HepG2 (cell line): ENCODE measurements around the gene ZNF626.

ENCODE experiments used
- SAFB2 ChIP-seq: sonication (generic); formaldehyde crosslinking; IDR thresholded peaks from 2 replicates; pipeline ENCODE4 v1.5.1; 2020; ENCODE audit warnings: missing genetic modification reagents, low read depth, mild to moderate bottlenecking, borderline replicate concordance
- TAF15 ChIP-seq: fragments of 200-400 bp; formaldehyde crosslinking; IDR thresholded peaks from one replicate; pipeline ENCODE4 v1.6.1; 2018; ENCODE audit warnings: mild to moderate bottlenecking, low read depth, low read length; ENCODE audit not compliant: poor library complexity, severe bottlenecking
- ZFP62 ChIP-seq: sonication (generic); formaldehyde crosslinking; IDR thresholded peaks from 2 replicates; pipeline ENCODE4 v1.4.0; 2020; ENCODE audit warnings: missing genetic modification reagents
- TF ChIP-seq, protein P1 (sequence below): sonication (generic); formaldehyde crosslinking; IDR thresholded peaks from 2 replicates; pipeline ENCODE4 v1.4.0; 2020; ENCODE audit warnings: missing genetic modification reagents
- TF ChIP-seq, protein P2 (sequence below): sonication (generic); formaldehyde crosslinking; IDR thresholded peaks from 2 replicates; pipeline ENCODE4 v1.5.0; 2020; ENCODE audit warnings: mild to moderate bottlenecking, missing genetic modification reagents, moderate library complexity
- TF ChIP-seq, protein P3 (sequence below), 2 experiments: sonication (generic) in 1 of 2; formaldehyde crosslinking in 1 of 2; IDR thresholded peaks; 2 replicates each; pipeline versions ENCODE4 v1.4.0 to v1.6.1; 2018 to 2020; ENCODE audit warnings: missing genetic modification reagents in 2 of 2, borderline replicate concordance in 1 of 2, low read depth in 1 of 2, mild to moderate bottlenecking in 1 of 2, missing biosample characterization in 1 of 2

DNA sequence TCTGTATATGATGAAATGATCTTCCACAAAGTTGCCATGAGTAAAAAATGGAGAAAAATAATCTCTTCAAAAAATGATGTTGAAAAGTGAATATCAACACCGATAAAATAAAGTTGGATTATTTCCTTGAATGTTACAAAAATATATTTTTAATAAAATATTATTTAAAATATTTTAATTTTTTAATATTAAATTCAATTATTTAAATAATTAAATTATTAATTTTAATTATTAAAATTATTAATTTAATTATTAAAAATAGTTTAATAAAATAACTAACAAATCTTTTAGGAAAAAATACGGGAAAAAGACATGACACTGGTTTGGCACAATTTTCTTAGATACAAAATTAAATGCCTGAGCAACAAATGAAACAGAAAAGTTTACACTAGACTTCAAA, 21.3 kb downstream of the ZNF626 start:
- TF ChIP-seq, protein P1, sequence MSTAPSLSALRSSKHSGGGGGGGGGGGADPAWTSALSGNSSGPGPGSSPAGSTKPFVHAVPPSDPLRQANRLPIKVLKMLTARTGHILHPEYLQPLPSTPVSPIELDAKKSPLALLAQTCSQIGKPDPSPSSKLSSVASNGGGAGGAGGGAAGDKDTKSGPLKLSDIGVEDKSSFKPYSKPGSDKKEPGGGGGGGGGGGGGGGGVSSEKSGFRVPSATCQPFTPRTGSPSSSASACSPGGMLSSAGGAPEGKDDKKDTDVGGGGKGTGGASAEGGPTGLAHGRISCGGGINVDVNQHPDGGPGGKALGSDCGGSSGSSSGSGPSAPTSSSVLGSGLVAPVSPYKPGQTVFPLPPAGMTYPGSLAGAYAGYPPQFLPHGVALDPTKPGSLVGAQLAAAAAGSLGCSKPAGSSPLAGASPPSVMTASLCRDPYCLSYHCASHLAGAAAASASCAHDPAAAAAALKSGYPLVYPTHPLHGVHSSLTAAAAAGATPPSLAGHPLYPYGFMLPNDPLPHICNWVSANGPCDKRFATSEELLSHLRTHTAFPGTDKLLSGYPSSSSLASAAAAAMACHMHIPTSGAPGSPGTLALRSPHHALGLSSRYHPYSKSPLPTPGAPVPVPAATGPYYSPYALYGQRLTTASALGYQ (CRISPR knock-in tag) = no peak
- no peak for TF ChIP-seq TAF15
- TF ChIP-seq, protein P2, sequence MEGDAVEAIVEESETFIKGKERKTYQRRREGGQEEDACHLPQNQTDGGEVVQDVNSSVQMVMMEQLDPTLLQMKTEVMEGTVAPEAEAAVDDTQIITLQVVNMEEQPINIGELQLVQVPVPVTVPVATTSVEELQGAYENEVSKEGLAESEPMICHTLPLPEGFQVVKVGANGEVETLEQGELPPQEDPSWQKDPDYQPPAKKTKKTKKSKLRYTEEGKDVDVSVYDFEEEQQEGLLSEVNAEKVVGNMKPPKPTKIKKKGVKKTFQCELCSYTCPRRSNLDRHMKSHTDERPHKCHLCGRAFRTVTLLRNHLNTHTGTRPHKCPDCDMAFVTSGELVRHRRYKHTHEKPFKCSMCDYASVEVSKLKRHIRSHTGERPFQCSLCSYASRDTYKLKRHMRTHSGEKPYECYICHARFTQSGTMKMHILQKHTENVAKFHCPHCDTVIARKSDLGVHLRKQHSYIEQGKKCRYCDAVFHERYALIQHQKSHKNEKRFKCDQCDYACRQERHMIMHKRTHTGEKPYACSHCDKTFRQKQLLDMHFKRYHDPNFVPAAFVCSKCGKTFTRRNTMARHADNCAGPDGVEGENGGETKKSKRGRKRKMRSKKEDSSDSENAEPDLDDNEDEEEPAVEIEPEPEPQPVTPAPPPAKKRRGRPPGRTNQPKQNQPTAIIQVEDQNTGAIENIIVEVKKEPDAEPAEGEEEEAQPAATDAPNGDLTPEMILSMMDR (CRISPR knock-in tag) = no peak
- TF ChIP-seq, protein P3, sequence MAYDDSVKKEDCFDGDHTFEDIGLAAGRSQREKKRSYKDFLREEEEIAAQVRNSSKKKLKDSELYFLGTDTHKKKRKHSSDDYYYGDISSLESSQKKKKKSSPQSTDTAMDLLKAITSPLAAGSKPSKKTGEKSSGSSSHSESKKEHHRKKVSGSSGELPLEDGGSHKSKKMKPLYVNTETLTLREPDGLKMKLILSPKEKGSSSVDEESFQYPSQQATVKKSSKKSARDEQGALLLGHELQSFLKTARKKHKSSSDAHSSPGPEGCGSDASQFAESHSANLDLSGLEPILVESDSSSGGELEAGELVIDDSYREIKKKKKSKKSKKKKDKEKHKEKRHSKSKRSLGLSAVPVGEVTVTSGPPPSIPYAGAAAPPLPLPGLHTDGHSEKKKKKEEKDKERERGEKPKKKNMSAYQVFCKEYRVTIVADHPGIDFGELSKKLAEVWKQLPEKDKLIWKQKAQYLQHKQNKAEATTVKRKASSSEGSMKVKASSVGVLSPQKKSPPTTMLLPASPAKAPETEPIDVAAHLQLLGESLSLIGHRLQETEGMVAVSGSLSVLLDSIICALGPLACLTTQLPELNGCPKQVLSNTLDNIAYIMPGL (CRISPR knock-in tag; IDR thresholded peaks at IDR 0.05; ENCODE audit: borderline replicate concordance in 1 of 2, low read depth in 1 of 2) = no peak
- TF ChIP-seq SAFB2 (CRISPR knock-in tag) = no peak
- no peak for TF ChIP-seq ZFP62
